ENCODE measurements around the gene ELAVL4. TPM values are rescaled to one million over a fixed set of nuclear protein-coding genes. Genes with fewer than 3 reads are reported as not detected.

The ELAVL4 gene
- total and polyA plus RNA-seq, 9 of the 15 experiments (the other 6 are each of a cell fraction or from before 2014, with no cell fraction given), result not detected

DNA sequence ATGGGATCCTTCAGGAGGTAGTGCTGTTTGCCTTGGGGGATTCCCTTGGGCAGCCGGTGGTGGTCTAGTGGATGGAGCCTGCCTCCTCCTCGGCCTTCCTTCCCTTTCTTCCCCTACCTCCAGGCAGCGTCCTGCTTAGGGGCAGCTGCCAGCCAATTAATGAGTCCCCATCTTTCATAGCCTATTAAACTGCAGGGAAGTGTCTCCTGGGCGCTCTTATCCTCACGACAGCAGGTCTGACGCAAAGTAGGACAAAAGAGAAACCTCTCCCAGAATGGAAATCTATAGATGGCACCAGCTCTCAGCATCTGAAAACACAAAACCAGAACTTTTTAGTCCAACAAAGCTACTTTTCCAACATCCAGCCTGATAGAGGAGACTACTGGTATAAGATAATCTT, 69.3 kb downstream of the ELAVL4 start:
- H3K4me3 ChIP-seq, result no peak overlapping the region
- no peak overlapping the region for H3K4me2 ChIP-seq (ENCODE audit: insufficient read depth, low read length)
- no peaks in the 10 kb centered on the region for H3K4me1 ChIP-seq (replicated peaks in 1 of 2; ENCODE audit: control insufficient read depth in 2 of 2, insufficient read depth in 2 of 2, low read length in 2 of 2)
- H3K79me2 ChIP-seq (ENCODE audit: control insufficient read depth, insufficient read depth, low read length), result no peaks in the 10 kb centered on the region
- in situ Hi-C loops (cut with MboI), result no loop called here
- no peak overlapping the region for H2AFZ ChIP-seq (ENCODE audit: low read depth, low read length)
- DNase-seq (ENCODE audit: extremely low read depth in 1 of 4, low spot score in 3 of 4), result no peak
- H4K20me1 ChIP-seq (replicated peaks; ENCODE audit: control insufficient read depth, insufficient read depth, low read length), result no peaks in the 10 kb centered on the region
- H3K9me1 ChIP-seq (ENCODE audit: control insufficient read depth, insufficient read depth, low read length), result no peaks in the 10 kb centered on the region
- intact Hi-C loops (cut with micrococcal nuclease), result no loop called here
- no peaks in the 10 kb centered on the region for H3K36me3 ChIP-seq (ENCODE audit: control insufficient read depth, insufficient read depth, low read length)
- ChIA-PET CTCF (ENCODE audit: low intra/inter-chr PET ratio) (no interaction called here), POLR2A (no interaction called here)
- no TSS peak for BruUV-seq (replicated peaks)
- ATAC-seq, result no peak
- FAIRE-seq, result no peak
- no peaks in the 10 kb centered on the region for H3K27me3 ChIP-seq (ENCODE audit: control insufficient read depth in 2 of 2, insufficient read depth in 2 of 2, low read length in 2 of 2)
- H3K27ac ChIP-seq (ENCODE audit: extremely low read depth, low read depth, low read length), result no peak overlapping the region
- no peaks in the 10 kb centered on the region for H3K9me3 ChIP-seq (replicated peaks; ENCODE audit: control insufficient read depth, insufficient read depth, low read depth, low read length)
- H3K9ac ChIP-seq (ENCODE audit: insufficient read depth in 1 of 2, low read depth in 2 of 2, low read length in 2 of 2), result no peak overlapping the region
- WGBS (ENCODE audit: insufficient coverage, low coverage, missing lambda C conversion rate), result under 1% methylated on average over 6 of the region's 6 CpGs
- TF ChIP-seq, protein P1, sequence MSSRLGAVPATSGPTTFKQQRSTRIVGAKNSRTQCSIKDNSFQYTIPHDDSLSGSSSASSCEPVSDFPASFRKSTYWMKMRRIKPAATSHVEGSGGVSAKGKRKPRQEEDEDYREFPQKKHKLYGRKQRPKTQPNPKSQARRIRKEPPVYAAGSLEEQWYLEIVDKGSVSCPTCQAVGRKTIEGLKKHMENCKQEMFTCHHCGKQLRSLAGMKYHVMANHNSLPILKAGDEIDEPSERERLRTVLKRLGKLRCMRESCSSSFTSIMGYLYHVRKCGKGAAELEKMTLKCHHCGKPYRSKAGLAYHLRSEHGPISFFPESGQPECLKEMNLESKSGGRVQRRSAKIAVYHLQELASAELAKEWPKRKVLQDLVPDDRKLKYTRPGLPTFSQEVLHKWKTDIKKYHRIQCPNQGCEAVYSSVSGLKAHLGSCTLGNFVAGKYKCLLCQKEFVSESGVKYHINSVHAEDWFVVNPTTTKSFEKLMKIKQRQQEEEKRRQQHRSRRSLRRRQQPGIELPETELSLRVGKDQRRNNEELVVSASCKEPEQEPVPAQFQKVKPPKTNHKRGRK (tag; IDR thresholded peaks at IDR 0.05), result no peak
- TF ChIP-seq DMBX1 (CRISPR knock-in tag; IDR thresholded peaks at IDR 0.05; ENCODE audit: borderline replicate concordance) (no peak), SAFB2 (IDR thresholded peaks at IDR 0.05; ENCODE audit: borderline replicate concordance, low read depth, low read length, severe bottlenecking) (no peak), ZFP1 (CRISPR knock-in tag; IDR thresholded peaks at IDR 0.05) (no peak), POU5F1 (IDR thresholded peaks at IDR 0.05; ENCODE audit: borderline replicate concordance, low read depth, low read length, partially characterized antibody) (no peak), TEAD2 (tag; IDR thresholded peaks at IDR 0.05) (no peak), ADNP (tag; IDR thresholded peaks at IDR 0.05) (no peak), ARID2 (IDR thresholded peaks at IDR 0.05) (no peak), SRF (CRISPR knock-in tag; IDR thresholded peaks at IDR 0.05) (no peak), SRSF9 (IDR thresholded peaks at IDR 0.05; ENCODE audit: borderline replicate concordance, low read depth, low read length) (no peak), SMAD2 (IDR thresholded peaks at IDR 0.05; ENCODE audit: low read depth, low read length) (no peak), RBM15 (IDR thresholded peaks at IDR 0.05; ENCODE audit: insufficient read depth, low read length) (no peak), POLR2AphosphoS2 (IDR thresholded peaks at IDR 0.05; ENCODE audit: low read length) (no peak)
- TF ChIP-seq, protein P2, sequence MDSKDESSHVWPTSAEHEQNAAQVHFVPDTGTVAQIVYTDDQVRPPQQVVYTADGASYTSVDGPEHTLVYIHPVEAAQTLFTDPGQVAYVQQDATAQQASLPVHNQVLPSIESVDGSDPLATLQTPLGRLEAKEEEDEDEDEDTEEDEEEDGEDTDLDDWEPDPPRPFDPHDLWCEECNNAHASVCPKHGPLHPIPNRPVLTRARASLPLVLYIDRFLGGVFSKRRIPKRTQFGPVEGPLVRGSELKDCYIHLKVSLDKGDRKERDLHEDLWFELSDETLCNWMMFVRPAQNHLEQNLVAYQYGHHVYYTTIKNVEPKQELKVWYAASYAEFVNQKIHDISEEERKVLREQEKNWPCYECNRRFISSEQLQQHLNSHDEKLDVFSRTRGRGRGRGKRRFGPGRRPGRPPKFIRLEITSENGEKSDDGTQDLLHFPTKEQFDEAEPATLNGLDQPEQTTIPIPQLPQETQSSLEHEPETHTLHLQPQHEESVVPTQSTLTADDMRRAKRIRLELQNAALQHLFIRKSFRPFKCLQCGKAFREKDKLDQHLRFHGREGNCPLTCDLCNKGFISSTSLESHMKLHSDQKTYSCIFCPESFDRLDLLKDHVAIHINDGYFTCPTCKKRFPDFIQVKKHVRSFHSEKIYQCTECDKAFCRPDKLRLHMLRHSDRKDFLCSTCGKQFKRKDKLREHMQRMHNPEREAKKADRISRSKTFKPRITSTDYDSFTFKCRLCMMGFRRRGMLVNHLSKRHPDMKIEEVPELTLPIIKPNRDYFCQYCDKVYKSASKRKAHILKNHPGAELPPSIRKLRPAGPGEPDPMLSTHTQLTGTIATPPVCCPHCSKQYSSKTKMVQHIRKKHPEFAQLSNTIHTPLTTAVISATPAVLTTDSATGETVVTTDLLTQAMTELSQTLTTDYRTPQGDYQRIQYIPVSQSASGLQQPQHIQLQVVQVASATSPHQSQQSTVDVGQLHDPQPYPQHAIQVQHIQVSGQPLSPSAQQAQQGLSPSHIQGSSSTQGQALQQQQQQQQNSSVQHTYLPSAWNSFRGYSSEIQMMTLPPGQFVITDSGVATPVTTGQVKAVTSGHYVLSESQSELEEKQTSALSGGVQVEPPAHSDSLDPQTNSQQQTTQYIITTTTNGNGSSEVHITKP (IDR thresholded peaks at IDR 0.05; ENCODE audit: partially characterized antibody), result no peak
- TF ChIP-seq, protein P3, sequence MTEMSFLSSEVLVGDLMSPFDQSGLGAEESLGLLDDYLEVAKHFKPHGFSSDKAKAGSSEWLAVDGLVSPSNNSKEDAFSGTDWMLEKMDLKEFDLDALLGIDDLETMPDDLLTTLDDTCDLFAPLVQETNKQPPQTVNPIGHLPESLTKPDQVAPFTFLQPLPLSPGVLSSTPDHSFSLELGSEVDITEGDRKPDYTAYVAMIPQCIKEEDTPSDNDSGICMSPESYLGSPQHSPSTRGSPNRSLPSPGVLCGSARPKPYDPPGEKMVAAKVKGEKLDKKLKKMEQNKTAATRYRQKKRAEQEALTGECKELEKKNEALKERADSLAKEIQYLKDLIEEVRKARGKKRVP (CRISPR knock-in tag; IDR thresholded peaks at IDR 0.05), result no peak
- TF ChIP-seq, protein P4, sequence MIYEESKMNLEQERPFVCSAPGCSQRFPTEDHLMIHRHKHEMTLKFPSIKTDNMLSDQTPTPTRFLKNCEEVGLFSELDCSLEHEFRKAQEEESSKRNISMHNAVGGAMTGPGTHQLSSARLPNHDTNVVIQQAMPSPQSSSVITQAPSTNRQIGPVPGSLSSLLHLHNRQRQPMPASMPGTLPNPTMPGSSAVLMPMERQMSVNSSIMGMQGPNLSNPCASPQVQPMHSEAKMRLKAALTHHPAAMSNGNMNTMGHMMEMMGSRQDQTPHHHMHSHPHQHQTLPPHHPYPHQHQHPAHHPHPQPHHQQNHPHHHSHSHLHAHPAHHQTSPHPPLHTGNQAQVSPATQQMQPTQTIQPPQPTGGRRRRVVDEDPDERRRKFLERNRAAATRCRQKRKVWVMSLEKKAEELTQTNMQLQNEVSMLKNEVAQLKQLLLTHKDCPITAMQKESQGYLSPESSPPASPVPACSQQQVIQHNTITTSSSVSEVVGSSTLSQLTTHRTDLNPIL (CRISPR knock-in tag; IDR thresholded peaks at IDR 0.05), result no peak
